Adrenal gland (tissue), 5 donors: ENCODE data around the gene RPAIN.

Source experiments
- POLR2A ChIP-seq, 2 donors: fragments of 450-650 bp; IDR thresholded peaks; one replicate each; pipeline ENCODE4 v1.6.1; 2017; ENCODE audit warnings: antibody characterized with exemption in 2 of 2, mild to moderate bottlenecking in 2 of 2, moderate library complexity in 1 of 2
- TF ChIP-seq, protein P1 (sequence below), 6 experiments: fragments of 450-650 bp in 4 of 6; fragments of 200-600 bp in 2 of 6; sonication (generic) in 1 of 6; IDR thresholded peaks; 1 replicate in 5 of 6; 2 replicates in 1 of 6; pipeline versions ENCODE4 v1.5.1 to v1.8.0; 2016 to 2021; ENCODE audit warnings: antibody characterized with exemption in 6 of 6, mild to moderate bottlenecking in 2 of 6, moderate library complexity in 1 of 6
- donor health status: DM: no; HTN: no; CAD: no.

DNA sequence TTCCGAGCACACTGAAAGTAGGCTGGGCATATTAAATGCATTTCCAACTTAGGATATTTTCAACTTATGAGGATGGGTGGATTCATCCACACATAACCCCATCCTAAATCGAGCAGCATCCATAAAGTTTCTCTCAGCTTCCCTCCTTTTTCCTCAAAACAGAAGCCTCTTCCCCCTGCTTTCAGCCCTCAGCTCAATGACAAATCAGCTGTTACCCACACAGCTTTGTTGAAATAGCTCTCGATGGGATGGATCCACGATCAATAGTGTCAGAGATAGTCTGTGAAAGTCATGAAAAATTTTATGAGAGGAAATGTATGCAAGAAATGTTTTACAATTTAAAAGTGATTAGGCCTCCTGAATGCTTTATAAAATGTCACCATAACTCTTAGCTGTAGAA, 46.3 kb downstream of the RPAIN start:
- TF ChIP-seq POLR2A (IDR thresholded peaks at IDR 0.05), result no peak
- TF ChIP-seq, protein P1, sequence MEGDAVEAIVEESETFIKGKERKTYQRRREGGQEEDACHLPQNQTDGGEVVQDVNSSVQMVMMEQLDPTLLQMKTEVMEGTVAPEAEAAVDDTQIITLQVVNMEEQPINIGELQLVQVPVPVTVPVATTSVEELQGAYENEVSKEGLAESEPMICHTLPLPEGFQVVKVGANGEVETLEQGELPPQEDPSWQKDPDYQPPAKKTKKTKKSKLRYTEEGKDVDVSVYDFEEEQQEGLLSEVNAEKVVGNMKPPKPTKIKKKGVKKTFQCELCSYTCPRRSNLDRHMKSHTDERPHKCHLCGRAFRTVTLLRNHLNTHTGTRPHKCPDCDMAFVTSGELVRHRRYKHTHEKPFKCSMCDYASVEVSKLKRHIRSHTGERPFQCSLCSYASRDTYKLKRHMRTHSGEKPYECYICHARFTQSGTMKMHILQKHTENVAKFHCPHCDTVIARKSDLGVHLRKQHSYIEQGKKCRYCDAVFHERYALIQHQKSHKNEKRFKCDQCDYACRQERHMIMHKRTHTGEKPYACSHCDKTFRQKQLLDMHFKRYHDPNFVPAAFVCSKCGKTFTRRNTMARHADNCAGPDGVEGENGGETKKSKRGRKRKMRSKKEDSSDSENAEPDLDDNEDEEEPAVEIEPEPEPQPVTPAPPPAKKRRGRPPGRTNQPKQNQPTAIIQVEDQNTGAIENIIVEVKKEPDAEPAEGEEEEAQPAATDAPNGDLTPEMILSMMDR (IDR thresholded peaks at IDR 0.05), result no peak
